ENCODE data around the gene UBE2G2.

DNA sequence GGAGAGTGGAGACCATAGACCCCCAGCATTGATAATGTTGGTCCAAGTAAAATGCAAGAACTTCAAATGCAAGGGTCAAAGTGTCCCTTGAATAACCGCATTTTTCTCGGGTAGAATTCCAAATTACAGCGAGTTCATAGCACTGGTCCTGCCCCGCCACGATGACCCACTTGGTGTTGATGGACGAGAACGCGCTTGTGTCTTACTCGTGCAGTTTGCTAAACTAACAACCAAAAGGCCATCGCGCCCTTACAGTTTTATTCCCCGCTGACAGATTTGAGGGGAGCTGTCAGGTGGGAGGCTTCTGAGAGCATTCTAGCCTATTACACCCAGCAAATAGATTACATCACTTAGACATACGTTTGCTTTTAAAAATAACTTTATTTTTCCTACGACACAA is 72.9 kb downstream of the UBE2G2 start:
- TF ChIP-seq, protein P1, sequence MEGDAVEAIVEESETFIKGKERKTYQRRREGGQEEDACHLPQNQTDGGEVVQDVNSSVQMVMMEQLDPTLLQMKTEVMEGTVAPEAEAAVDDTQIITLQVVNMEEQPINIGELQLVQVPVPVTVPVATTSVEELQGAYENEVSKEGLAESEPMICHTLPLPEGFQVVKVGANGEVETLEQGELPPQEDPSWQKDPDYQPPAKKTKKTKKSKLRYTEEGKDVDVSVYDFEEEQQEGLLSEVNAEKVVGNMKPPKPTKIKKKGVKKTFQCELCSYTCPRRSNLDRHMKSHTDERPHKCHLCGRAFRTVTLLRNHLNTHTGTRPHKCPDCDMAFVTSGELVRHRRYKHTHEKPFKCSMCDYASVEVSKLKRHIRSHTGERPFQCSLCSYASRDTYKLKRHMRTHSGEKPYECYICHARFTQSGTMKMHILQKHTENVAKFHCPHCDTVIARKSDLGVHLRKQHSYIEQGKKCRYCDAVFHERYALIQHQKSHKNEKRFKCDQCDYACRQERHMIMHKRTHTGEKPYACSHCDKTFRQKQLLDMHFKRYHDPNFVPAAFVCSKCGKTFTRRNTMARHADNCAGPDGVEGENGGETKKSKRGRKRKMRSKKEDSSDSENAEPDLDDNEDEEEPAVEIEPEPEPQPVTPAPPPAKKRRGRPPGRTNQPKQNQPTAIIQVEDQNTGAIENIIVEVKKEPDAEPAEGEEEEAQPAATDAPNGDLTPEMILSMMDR (IDR thresholded peaks at IDR 0.05; ENCODE audit: poor library complexity): no peak
- TF ChIP-seq EZH2 (IDR thresholded peaks at IDR 0.05; ENCODE audit: borderline replicate concordance): no peak
